Skin of body (tissue), 2 donors: ENCODE measurements around the gene HOXB3. TPM values are rescaled to one million over a fixed set of nuclear protein-coding genes. Genes with fewer than 3 reads are reported as not detected.
A peak's percentile ranks its signal among the peaks of the same experiment; 100 is the strongest.

ENCODE experiments used
- DNase-seq: peaks from one replicate; lab custom pipeline; 2025; lab: John Stamatoyannopoulos, UW
- total RNA-seq: library from RNA; depleted of rRNA; stranded (reverse); fragments of >200 nt; gene quantifications from one replicate; pipeline ENCODE4 v1.2.3, GENCODE V29; 2014

The HOXB3 gene
- total RNA-seq, 1 donor from 2014 or later: 8.4 TPM

DNA sequence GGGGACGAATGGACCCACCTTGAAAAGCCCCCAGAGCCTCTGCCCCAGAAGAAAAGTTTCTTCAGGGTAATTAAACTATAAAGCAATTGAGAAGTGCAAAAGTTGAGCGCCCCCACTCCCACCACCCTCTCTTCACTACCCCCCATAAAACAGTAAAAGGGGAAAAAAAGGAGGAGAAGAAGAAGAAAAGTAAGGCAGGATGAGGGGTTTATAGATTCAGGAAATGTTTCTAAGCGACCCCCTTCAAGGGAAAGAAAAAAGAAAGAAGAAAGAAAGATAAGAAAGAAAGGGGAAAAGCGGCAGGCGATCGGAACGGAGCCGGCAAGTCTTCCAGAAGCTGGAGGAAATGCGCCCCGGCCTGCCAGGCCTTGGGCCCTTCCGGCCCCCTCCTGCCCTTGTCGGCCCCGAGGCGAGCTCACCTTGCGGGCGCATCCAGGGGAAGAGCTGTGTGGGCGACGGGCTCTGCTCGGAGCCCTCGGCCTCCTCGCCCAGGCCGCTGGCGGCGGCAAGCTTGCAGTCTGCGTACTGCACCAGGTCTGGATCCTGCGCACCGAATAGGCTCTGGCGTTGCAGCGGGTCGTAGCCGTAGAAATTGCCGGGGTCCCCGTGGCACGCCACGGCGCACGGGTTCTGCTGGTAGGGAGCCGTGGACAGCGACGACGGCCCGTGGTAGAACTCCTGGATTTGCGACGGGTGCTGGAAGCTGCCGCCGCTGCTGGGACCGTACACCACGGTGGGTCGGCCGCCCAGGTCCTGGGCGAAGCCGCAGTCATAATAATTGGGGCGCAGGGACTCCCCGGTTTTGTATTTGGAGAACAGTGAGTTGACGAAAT lies 24.0 kb upstream of the HOXB3 start:
- DNase-seq: no peak

DNA sequence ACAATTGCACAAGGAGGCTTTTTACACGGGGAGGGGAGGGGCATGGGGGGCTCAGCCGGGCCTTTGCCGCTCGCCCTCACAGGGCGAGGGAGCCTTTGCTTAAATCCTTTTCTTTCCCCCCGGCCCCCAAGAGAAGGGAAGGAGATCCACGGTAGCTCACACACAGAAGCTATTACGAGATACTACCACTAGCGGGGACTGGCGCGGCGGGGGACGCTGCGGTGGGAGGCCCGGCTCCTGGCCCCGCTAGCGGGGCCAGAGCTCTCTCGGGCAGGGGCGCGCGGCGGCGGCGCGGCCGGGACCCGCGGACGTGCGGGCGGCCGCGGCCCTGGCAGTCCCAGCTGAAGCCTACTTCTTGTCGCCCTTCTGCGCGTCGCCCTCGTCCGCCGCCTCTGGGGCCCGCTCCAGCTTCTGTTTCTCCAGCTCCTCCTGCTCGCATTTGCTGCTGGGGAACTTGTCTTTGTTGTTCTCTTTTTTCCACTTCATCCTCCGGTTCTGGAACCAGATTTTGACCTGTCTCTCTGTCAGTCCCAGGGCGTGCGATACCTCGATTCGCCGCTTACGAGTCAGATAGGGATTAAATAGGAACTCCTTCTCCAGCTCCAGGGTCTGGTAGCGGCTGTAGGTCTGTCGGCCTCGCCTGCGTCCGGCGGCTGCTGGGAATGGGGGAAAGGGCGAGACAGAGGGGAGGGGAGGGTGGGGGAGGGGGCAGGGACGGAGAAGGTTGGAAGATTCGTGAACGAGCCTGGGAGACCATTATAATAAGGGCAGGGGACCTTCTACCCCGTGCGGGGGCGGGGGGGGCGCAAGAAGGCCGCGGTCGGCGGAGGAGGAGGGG lies 23.0 kb upstream of the HOXB3 start:
- peak; percentile 33 for DNase-seq

DNA sequence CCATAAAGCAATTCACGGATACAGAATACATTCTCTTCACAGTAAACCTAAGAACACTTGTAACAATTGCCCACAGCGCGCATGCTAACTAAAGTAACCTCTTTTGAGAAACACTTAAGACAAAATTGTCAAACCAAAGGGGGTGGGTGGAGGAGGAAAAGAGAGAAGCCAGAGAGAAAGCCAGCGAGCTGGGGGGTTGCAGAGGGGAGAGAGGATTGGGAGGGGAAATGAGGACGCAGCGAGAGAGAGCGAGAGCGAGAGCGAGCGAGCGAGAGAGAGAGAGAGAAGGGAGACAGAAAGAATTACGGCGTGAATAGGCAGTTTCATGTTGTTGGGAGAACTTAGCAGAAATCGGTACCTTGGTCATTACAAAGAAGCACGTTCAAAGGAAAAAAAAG lies 22.4 kb upstream of the HOXB3 start:
- DNase-seq: no peak

DNA sequence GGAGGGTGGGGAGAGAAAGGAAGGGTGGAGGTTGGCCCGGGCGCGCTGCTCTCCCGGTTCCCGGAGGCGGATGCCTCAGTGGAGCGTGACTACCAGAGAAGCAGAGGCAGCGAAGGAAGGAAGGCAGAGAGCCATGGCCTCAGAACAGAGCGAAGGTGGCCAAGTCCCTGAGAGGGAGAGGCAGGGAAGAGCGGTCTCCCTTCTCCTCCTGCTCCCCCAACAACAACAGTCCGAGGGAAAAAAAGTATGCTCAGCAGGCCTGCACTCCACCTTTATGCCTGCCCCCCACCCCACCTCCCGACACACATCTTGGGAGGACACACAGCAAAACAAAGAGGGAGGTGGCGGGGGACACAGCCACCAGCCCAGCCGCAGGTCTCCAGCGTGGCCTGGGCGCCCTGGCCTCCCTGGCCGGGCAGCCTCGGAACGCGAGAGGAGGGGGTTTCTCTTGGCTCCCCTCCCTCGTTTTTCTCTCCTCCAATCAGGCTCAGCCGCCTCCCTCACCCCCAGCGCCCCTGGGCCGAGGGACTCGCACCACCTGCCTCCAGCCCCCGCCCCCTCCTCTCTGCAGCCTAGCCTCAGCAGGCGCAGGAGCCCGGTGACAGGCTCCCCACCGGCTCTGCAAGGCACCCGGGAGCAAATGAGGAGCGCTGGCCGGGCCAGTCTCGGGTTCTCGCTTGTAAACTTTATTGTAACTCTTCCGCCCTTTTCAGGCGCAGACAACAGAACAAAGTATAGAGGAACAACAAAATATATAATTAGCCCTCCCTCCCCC lies 21.8 kb upstream of the HOXB3 start:
- no peak for DNase-seq

DNA sequence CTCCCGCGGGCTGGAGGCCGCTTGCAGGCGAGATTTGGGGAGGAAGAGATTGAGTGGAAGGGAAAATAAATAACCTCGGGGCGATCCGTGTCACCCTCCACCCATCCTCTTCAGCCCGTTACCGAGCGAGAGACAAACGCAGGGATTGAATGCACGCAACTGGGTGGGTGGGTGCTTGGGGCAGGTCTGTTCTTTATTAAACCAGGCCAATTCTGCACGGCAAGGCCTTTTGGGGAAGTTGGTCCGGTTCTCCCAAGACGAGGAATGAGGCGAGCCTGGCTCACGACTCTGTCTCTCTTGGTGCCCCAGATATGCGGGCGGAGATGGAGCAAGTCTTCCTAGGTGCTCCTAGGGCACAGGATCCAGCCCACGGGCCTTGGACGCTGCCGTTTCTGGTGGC lies 21.2 kb upstream of the HOXB3 start:
- DNase-seq: no peak

DNA sequence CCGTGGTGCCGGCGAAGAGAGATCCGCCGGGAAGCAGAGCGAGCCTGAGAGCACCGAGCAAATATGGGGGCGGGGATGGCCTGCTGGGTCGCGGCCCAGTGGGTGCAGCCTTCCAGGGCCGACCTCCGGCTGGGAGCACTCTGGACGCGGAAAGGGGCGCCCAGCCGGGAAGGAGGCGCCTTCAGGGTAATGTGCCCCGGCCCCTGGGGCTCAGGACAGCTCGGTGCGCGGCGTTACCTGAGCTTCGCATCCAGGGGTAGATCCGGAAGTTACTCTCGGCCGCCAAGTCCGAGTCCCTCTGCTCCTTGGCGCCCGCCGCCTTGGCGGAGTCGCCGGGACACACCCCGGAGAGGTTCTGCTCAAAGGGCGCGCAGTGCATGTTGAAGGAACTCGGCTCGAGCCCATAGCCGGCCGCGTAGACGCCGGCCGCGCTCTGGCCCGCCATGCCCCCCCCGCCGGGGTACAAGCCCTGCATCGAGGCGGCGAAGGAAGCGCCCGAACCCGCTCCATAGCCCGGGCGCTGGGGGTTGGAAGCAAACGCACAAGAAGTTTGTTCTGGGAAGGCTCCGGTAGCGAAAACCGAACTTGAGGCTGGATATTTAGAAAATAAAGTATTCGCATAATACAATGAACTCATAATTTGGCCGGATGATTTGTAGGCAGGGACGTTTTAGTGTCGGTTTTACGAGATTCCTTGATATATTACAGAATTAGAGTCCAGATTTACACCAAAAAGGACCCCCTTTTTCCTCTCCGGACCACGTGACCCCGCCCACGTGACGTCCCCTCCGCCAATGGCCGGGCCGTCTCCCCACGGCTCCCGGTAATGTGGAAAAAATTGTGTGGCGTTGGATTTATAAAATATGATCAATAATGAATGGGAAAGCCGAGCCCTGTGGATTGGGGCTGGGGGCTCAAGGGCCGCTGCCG lies 20.5 kb upstream of the HOXB3 start, which contains the start of gene HOXB7:
TSS of gene HOXB7 (minus strand) at position 736 of the 930 bp plus-strand sequence. CDS start at position 637, 99 bp downstream.
- peak; percentile 53 for DNase-seq

DNA sequence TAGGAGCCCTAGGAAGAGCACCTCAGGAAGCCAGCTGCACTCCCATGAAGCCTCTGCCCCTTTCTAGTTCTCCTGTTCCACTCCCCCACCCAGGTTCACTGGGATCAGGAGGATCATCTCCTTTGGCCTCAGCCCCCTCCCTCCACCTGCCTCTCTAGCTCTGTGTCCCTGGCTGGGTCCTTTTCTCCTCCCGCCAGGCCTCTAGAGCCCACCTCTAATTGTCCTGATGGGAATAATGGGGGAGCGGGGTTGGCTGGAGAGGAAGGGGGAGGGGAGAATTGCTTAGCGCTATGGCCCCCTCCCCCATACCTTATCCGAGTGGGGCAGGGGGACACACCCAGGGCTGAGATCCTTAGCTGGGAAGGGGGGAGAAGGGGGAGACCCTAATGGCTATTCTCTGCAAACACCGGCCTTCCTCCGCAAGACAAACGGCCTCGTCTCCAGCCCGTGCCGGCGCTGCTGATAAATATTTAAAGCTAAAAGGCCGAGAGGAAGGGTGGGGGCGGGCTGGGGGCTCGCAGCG lies 19.8 kb upstream of the HOXB3 start:
- no peak for DNase-seq

DNA sequence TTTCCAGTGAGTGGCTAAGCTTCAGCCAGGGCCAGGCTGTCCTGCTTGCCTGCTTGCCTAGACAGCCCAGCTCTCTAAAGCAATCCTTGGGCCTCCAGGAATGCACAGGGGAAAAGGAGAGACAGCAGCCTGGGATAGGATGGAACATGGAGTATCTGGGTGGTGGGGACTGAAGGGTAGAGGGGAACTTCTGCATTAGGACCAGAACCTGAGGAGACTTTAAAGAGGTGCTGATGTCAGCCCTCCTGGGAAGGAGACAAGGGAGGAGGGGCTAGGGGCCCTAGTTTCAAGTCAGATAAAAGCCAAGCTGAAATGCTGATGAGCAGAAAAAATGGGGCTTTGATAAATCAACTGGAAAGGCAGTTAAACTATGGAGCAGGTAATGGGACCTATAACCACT lies 19.0 kb upstream of the HOXB3 start:
- no peak for DNase-seq

DNA sequence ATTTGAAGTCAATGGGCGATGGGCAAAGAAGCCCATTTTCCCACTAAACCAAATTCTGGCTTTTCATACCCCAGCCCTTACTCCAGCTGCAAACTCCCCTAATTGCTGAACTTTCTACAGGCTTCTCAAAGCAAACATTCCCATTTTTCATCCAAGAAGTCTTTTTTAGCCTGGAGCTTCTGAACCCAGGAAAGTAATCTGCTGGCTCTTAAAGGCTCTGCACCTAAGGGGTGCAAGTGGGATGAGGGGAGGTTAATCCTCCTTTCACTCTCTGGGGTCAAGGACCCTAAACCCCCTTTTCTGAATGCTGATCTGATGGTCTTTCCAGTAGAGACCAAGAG lies 18.4 kb upstream of the HOXB3 start:
- no peak for DNase-seq

DNA sequence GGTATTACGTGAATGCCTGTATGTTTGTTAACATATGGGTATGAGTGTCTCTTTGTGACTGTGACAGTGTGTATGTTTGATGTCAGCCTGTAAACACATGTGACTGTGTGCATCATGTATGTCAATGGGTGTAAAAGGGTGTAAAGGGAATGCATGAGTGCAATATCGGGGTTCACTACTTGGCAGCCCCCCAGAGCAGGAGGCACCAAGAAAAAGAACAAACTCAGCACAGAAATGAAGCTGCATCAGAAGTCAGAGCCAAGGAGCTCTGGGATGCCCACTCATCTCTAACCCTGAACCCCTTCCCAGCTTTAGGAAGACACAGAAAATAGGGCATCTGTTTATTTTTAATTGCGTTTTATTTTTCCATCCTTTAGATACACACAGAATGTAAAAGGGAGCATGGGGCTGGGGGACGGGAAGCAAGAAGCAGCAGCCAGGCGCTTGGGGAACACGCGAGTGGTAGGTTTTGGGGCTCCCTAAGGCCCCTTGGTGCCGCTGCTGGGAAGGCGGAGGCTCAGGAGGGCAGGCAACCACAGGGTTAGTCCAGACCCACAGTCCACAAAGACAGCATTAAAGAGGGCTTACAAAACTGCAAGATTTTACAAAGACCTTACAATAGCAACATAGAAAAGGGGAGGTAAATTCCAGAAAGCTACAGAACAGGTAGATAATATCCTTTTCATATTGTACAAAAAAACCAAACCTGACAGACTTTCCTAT lies 17.0 kb upstream of the HOXB3 start:
- no peak for DNase-seq

DNA sequence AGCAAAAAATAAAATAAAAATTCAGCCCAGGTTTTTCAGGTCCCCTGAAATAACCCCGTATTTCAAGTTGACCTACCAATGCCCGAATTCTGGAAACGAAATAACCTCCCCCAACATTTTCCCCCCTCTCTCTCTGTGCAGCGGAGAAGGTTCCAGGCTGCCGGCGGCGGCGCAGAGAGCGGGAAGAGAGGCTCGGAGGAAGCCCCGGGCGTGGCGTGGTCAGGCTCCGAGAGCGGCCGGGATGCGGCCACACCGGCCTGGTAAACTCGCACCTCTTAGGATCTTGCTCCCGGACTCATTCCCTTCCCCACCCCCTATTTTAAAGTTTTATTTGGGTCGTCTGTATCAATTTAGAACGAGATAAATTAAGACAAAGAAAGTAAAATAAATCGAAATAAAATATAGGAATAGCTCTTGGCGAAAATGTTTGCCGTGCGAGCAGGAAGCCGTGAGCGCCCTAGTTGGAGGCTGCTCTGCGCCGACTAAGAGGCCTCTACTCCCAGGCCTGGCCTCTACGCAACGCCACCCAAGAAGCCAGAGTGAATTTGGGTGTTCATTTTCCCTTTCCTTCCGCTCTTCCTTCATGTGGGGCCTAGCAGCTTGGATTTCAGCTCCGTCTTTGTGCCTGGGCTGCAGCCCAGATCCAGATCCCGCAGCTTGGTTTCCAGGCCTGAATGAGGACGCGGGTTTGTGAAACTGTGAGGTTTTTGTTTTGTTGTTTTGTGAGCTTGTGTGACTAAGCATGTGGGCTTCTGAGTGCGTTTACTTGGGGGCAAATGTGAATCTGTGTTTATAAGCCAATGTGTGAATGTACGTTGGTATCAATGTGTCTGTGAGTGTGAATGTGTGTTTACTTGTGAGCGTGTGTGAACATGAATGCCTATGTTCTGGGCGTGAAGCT lies 16.2 kb upstream of the HOXB3 start:
- DNase-seq: peak; percentile 51

DNA sequence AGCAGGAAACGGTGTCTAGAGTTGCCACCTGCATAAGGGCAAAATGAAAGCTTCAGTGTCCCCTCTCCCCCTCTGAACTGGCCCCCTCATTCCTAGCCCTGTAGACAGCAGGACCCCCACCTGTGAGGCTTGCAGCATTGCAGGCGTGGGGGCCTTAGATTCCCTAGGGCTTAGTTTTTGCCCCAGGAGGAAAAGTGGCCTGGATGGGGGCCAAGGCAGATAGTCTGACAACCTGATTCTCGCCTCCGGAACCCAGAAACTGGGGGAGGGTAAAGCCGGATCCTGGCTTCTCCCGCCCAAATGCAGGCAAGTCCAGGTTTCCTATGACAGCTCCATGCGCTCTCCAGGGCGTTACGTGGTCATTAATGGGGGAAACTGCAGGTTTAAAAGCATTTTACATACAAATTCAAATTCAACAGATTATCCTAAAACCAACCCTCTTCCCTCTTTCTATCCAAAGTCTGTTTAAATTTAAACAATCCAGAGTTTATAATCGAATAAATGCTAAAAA lies 15.4 kb upstream of the HOXB3 start:
- DNase-seq: no peak

DNA sequence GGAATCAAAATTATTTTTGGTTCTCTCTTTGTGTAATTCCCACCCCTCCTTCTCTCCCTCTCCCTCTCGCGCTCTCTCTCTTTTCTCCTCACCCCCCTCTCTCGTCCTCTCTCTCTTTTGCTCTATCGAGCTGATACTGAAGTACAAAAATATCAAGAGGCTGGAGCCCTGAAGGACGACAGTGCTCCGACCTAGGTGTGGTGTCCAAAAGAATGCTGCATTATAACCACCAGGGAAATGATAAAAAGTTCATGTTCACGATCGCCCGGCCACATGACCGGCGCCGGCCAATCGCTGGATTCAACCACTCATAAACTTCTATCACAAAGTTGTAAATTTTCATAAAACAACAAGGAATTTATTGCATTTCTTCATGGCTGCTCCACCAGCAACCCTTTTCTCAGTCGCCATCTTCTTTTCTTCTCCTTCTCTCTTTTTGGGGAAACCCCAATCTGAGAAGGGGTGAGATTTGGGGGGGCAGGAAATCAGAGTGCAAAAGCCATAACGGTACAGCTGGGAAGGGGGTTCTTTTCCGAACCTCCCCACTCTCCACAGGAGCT lies 14.8 kb upstream of the HOXB3 start, which contains the start of gene HOXB6:
TSS of gene HOXB6 (minus strand) at position 217 of the 560 bp plus-strand sequence. CDS start 6,836 bp downstream, outside the sequence.
- no peak for DNase-seq

DNA sequence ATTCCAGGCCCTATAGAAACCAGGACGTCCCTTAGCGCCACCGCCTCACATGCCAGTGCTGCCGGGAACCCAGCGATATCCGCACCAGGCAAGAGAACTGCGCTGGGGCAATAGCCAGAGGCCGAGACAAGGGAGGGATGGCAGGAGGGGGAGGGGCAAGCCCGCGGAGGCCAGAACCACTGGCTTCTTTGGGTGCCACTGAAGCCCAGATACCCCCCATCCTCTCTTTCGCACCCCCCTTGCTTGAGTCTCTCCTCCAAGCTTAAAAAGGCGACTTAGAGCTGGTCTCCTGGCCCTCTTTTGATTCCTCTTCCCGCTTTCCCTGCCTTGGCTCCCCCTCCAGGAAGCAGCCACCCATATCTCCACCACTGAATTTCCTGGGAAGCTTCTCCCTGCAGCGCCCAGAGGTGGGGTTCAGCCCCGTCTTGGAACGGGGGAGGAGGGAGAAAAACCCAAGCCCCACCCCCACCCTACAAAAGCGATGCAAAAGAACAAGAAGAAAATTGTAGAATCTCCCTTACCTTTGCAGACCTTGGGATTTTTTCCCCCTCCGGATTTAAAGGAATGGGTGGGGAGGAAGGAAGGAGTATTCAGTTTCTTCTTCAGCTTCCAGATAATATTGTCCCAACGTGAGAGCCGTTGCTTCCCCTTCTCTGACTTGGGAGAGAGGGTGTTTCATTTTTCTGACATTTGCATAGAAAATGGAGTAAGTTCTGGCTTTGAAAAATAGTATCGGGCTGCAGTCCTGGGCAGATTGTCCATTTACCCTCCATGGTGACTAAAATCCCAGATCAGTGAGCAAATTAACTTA lies 14.1 kb upstream of the HOXB3 start:
- no peak for DNase-seq

DNA sequence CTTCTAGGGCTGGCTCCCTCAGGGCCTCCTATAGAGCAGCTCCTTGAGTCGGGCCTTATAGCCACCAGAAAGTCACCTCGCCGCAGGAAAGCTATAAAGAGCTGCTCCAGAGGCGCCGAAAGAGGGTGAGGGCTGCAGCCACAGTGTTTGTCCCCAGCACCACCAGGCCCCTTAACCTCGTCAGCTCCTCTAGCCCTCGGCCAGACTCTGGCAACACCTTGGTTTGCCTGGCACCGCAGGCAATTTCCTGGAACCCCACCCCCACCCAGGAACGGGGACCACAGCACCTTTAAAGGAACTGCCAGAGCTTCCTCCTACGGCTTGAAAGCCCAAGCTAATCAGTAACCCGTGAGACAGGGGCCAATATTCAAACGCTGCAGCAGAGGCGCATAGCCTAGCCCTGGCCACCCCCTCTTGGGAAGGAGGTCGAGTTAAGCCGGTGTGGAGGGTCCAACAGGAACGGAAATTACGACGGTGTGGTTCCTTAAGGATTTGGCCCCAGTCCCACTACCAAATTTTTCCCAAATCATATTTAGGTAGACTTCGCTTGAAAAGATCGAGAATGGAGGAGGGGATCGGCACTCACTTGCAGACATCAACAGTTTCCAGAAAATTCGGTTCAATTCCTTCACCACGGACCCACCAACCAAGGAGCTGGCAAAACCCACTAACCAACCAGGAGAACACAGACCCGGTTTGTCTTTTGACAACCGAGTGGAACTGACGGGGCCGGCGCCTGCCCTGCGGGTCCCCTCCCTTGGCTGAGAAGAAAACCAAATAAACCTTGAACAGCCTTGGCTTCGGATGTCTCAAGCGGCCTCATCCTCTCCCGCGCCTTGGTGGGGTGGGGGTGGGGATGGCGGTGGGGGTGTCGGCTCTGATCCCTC lies 11.7 kb upstream of the HOXB3 start:
- no peak for DNase-seq

DNA sequence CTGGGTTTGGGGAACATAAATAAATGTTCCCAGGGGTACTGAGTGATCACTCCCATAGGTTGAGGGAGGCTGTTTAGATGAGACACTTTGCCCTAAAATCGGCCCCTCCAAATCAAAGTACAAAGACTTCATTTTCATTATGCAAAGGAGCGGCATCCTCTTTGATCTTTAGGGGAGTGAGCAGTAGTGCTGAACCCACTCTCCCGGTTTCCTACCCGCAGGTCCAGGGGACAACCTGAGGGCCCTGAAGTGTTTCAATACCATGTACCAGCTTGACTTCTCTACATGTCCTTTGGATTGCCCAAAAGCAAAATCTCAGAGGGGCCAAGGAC lies 11.1 kb upstream of the HOXB3 start:
- DNase-seq: no peak
